Tibial artery (tissue), 4 donors: ENCODE results near the gene SPDYE3.

ENCODE experiments used
- DNase-seq, 2 donors: peaks; one replicate each; pipeline ENCODE4 v3.0.0-alpha.2; 2019
- H3K27ac ChIP-seq, 2 donors: fragments of 200-600 bp; sonication (generic) in 1 of 2; 1 replicate in 1 of 2; 2 replicates in 1 of 2; pipeline ENCODE4 v1.5.1; 2018 to 2019; ENCODE audit warnings: mild to moderate bottlenecking in 1 of 2
- H3K27me3 ChIP-seq, 2 donors: fragments of 200-600 bp; sonication (generic) in 1 of 2; one replicate each; pipeline versions ENCODE4 v1.5.1 to v1.6.0; 2016 to 2019
- H3K36me3 ChIP-seq, 3 donors: fragments of 200-600 bp; sonication (generic) in 2 of 3; one replicate each; pipeline ENCODE4 v1.5.1; 2016 to 2019; ENCODE audit warnings: mild to moderate bottlenecking in 2 of 3
- H3K4me1 ChIP-seq, 4 donors: fragments of 200-600 bp; sonication (generic) in 2 of 4; 1 replicate in 3 of 4; 2 replicates in 1 of 4; pipeline ENCODE4 v1.5.1; 2016 to 2019
- H3K4me3 ChIP-seq, 2 donors: fragments of 200-600 bp; sonication (generic) in 1 of 2; 1 replicate in 1 of 2; 2 replicates in 1 of 2; pipeline ENCODE4 v1.5.1; 2018 to 2019; ENCODE audit warnings: mild to moderate bottlenecking in 2 of 2
- H3K9me3 ChIP-seq, 3 donors: fragments of 200-600 bp; sonication (generic) in 1 of 3; one replicate each; pipeline ENCODE4 v1.5.1; 2016 to 2019
- intact Hi-C: fragments of 100-400 bp; cut with DNase I; formaldehyde crosslinking; loops from one replicate; pipeline ENCODE4 v1.15.0; 2023; ENCODE audit warnings: low total_unique reads
- TF ChIP-seq, protein P1 (sequence below), 2 experiments: fragments of 200-600 bp in 1 of 2; fragments of 450-650 bp in 1 of 2; IDR thresholded peaks; one replicate each; pipeline ENCODE4 v1.5.1; 2017 to 2019; ENCODE audit warnings: antibody characterized with exemption in 2 of 2, mild to moderate bottlenecking in 1 of 2, moderate library complexity in 1 of 2

SPDYE3 gene

DNA sequence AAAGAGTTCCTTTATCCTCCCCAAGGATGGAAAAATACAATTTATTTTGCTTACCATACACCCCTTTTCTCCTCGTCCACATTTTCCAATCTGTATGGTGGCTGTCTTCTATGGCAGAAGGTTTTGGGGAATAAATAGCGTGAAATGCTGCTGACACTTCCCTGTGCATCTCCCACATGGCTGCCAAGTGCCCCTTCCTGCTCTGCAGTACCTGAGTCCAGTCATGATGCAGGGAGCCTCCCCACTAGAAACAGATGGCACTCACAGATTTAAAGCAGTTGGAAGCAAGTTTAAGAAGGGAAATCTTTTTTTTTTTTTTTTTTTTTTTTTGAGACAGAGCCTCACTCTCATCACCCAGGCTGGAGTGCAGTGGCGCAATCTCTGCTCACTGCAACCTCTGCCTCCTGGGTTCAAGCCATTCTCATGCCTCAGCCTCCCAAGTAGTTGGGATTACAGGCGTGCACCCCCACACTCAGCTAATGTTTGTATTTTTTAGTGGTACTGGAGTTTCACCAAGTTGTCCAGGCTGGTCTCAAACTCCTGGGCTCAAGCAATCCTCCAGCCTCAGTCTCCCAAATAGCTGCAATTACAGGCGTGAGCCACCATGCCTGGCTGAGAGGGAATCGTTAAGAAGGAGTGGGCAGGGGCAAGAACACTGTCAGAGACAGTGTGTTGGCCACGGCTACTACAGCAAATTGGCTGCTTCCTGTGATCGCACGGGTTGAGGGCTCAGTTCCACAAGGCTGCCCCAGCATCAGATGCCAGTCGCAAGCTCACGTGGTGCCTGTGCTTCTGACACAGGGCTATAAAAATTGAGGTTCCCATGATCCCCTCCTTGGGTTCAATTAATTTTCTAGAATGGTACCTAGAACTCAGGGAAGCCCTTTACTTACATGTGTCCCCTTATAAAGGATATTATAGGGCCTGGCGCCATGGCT lies 60.4 kb downstream of the SPDYE3 start:
- TF ChIP-seq, protein P1, sequence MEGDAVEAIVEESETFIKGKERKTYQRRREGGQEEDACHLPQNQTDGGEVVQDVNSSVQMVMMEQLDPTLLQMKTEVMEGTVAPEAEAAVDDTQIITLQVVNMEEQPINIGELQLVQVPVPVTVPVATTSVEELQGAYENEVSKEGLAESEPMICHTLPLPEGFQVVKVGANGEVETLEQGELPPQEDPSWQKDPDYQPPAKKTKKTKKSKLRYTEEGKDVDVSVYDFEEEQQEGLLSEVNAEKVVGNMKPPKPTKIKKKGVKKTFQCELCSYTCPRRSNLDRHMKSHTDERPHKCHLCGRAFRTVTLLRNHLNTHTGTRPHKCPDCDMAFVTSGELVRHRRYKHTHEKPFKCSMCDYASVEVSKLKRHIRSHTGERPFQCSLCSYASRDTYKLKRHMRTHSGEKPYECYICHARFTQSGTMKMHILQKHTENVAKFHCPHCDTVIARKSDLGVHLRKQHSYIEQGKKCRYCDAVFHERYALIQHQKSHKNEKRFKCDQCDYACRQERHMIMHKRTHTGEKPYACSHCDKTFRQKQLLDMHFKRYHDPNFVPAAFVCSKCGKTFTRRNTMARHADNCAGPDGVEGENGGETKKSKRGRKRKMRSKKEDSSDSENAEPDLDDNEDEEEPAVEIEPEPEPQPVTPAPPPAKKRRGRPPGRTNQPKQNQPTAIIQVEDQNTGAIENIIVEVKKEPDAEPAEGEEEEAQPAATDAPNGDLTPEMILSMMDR (IDR thresholded peaks at IDR 0.05), result no peak
- no peak overlapping the region for H3K27ac ChIP-seq

DNA sequence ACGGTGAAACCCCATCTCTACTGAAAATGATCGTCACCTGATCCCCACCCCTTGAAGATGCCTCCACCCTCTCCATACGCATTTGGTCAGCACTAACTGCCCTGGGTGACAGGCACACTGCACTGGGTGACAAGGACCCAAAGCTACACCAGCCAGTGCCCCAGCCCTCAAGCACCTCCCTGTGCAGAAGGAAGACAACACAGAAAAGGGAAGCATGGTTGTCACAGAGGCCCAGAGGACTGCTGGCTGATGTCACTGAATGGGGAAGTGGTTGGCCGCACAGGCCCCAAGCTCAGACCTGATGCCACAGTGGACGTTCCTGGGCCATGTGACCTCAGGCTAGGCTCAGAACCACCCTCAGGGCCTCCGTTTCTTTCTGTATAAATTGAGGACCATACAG lies 61.6 kb downstream of the SPDYE3 start:
- peak; percentile 71 to 81 for DNase-seq
- Histone ChIP-seq H3K27ac (no peak overlapping the region), H3K4me3 (no peak overlapping the region), H3K4me1 (peaks cover 0 to 3% (median 0%) of the 10 kb centered on the region in 4 donors), H3K36me3 (peaks cover 7 to 51% (median 8%) of the 10 kb centered on the region in 3 donors), H3K9me3 (no peaks in the 10 kb centered on the region), H3K27me3 (peaks cover 0 to 8% of the 10 kb centered on the region in 2 donors)
- TF ChIP-seq, protein P1 (IDR thresholded peaks at IDR 0.05), result no peak
- intact Hi-C loops, result no loop called here

More for the DNA sequence above, 60.4 kb downstream of the SPDYE3 start:
- peaks cover 8 to 63% (median 8%) of the 10 kb centered on the region in 3 donors for H3K36me3 ChIP-seq
- no peak for DNase-seq
- H3K4me1 ChIP-seq, result peaks cover 0 to 3% (median 0%) of the 10 kb centered on the region in 4 donors
- no peak overlapping the region for H3K4me3 ChIP-seq
- no peaks in the 10 kb centered on the region for H3K27me3 ChIP-seq
- H3K9me3 ChIP-seq, result no peaks in the 10 kb centered on the region
- intact Hi-C loops, result no loop called here

DNA sequence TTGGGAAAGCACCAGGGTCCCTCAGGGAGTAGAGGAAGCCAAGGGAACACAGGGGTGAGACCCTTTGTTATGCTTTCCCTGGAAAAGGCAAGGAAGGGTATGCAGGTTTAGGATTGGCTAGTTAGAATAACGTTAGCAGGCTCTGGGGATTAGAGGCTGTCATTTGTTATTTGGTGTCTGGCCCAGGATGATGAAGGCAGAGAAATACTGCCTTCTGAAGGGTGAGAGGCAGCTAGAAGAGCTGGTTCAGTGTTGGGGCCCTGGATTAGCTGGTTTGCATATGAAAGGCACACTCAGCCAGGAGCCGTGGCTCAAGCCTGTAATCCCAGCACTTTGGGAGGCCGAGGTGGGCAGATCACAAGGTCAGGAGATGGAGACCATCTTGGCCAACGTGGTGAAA lies 62.8 kb downstream of the SPDYE3 start:
- peaks cover 7 to 39% (median 8%) of the 10 kb centered on the region in 3 donors for H3K36me3 ChIP-seq
- intact Hi-C loops, result no loop called here
- H3K4me1 ChIP-seq, result peaks cover 0 to 3% (median 0%) of the 10 kb centered on the region in 4 donors
- no peaks in the 10 kb centered on the region for H3K9me3 ChIP-seq
- H3K27ac ChIP-seq, result no peak overlapping the region
- peaks cover 0 to 16% of the 10 kb centered on the region in 2 donors for H3K27me3 ChIP-seq
- no peak for DNase-seq
- H3K4me3 ChIP-seq, result no peak overlapping the region
- TF ChIP-seq, protein P1 (IDR thresholded peaks at IDR 0.05), result no peak

DNA sequence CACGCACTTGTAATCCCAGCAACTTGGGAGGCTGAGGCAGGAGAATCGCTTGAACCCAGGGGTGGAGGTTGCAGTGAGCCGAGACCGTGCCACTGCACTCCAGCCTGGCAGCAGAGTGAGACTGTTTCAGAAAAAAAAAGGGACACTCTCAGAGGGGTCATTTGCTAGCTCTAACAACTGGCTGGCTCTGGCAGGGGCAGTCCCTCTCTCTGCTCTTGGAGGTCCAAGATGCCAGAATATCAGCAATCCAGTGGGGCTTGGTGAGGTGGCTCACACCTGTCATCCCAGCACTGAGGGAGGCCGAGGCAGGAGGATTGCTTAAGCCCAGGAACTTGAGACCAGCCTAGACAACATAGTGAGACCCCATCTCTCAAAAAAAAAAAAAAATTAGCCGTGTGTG lies 63.2 kb downstream of the SPDYE3 start:
- no peaks in the 10 kb centered on the region for H3K9me3 ChIP-seq
- TF ChIP-seq, protein P1 (IDR thresholded peaks at IDR 0.05), result no peak
- no peak for DNase-seq
- H3K27ac ChIP-seq, result no peak overlapping the region
- H3K4me3 ChIP-seq, result no peak overlapping the region
- peaks cover 7 to 35% (median 8%) of the 10 kb centered on the region in 3 donors for H3K36me3 ChIP-seq
- intact Hi-C loops, result no loop called here
- H3K27me3 ChIP-seq, result peaks cover 0 to 16% of the 10 kb centered on the region in 2 donors
- H3K4me1 ChIP-seq, result peaks cover 0 to 3% (median 0%) of the 10 kb centered on the region in 4 donors

DNA sequence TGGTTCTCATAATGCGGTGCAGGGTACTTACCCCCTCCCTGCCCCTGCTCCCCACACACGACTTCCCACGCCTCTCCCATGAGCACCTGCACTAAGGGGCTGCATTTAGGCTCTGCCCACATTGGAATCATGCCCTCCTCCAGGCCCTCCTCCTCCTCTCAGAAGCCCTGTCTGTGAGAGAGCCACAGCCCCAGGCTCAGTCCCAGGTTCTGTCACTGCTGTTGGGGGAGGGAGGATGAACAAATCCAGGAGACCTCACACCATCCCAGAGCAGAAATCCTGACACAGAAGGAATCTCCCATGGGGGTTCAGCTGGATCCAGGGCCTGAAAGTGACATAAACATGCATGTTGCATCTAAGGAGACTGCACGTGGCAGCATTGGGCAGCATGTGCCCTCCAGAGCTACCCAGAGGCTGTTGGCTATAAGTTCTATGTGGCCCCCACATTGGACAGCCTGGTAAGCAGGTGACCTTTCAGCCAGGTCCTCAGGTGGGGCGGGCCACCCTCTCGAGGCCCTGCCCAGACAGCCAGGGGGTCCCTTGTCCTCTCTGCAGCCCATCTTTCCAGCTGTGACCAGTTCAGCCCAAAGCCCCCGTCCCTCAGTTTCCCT lies 64.2 kb downstream of the SPDYE3 start:
- DNase-seq, result no peak
- Histone ChIP-seq H3K27ac (no peak overlapping the region), H3K4me1 (peaks cover 0 to 3% (median 0%) of the 10 kb centered on the region in 4 donors), H3K27me3 (peaks cover 0 to 16% of the 10 kb centered on the region in 2 donors), H3K4me3 (no peak overlapping the region), H3K9me3 (no peaks in the 10 kb centered on the region), H3K36me3 (peaks cover 7 to 27% (median 8%) of the 10 kb centered on the region in 3 donors)
- TF ChIP-seq, protein P1 (IDR thresholded peaks at IDR 0.05), result no peak
- intact Hi-C loops, result no loop called here
